K562 (cell line): Measurements from ENCODE around the gene CAV1. TPM values are rescaled to one million over a fixed set of nuclear protein-coding genes. Genes with fewer than 3 reads are reported as not detected.

Source experiments
- ATAC-seq: fragments of 200-7000 bp; cut with Tn5 transposase; 3 replicates; pipeline ENCODE4 v1.9.1; 2020; ENCODE audit warnings: moderate library complexity
- BruUV-seq: library from RNA; stranded (reverse); fragments of 400-500 nt; replicated peaks from 2 replicates; lab custom pipeline; 2021; lab: Mats Ljungman, UMichigan
- CTCF ChIA-PET: fragments of 300-600 bp; formaldehyde crosslinking; extraction: SDS; loops from one replicate; lab custom pipeline; 2021; ENCODE audit warnings: low intra/inter-chr PET ratio; lab: Yijun Ruan, JAX
- POLR2A ChIA-PET: fragments of 300-600, 350-650 bp; sonication (Branson Sonifier 250); formaldehyde crosslinking; extraction: SDS; loops from one replicate; lab custom pipeline; 2021; ENCODE audit warnings: antibody characterized with exemption, inconsistent platforms; lab: Yijun Ruan, JAX
- DNase-seq, 4 experiments: peaks; one replicate each; pipeline versions ENCODE4 v3.0.0 to v3.0.0-alpha.2; 2011 to 2018; ENCODE audit warnings: low spot score in 3 of 4, mixed read lengths in 3 of 4; ENCODE audit errors: extremely low read depth in 1 of 4
- FAIRE-seq: peaks from 2 replicates; lab custom pipeline; 2011; peaks lifted over from hg19 to GRCh38; lab: Jason Lieb, UNC
- H2AFZ ChIP-seq: 2 replicates; pipeline ENCODE4 v1.6.0; 2011; ENCODE audit warnings: low read depth, low read length, control low read depth, inconsistent platforms
- H3K27ac ChIP-seq: fragments of 200-600 bp; 3 replicates; pipeline ENCODE4 v1.8.0; 2011; ENCODE audit warnings: low read depth, mild to moderate bottlenecking, control low read depth, inconsistent platforms, low read length, moderate library complexity, mixed read lengths; ENCODE audit errors: extremely low read depth
- H3K27me3 ChIP-seq, 2 experiments: fragments of 300-600 bp in 1 of 2; 2 replicates in 1 of 2; 3 replicates in 1 of 2; pipeline versions ENCODE4 v1.6.0 to v1.8.0; 2011; ENCODE audit warnings: inconsistent platforms in 2 of 2, low read length in 2 of 2, mild to moderate bottlenecking in 1 of 2, mixed read lengths in 1 of 2, moderate library complexity in 1 of 2; ENCODE audit not compliant: control insufficient read depth in 2 of 2, insufficient read depth in 2 of 2
- H3K36me3 ChIP-seq: fragments of 300-600 bp; 3 replicates; pipeline ENCODE4 v1.8.0; 2011; ENCODE audit warnings: mild to moderate bottlenecking, low read length, inconsistent platforms; ENCODE audit not compliant: control insufficient read depth, insufficient read depth
- H3K4me1 ChIP-seq, 2 experiments: fragments of 200-600 bp in 1 of 2; replicated peaks in 1 of 2; 2 replicates in 1 of 2; 3 replicates in 1 of 2; pipeline versions ENCODE4 v1.5.1 to v1.8.0; 2011; ENCODE audit warnings: inconsistent platforms in 2 of 2, low read length in 2 of 2, mild to moderate bottlenecking in 1 of 2, mixed read lengths in 1 of 2, moderate library complexity in 1 of 2; ENCODE audit not compliant: control insufficient read depth in 2 of 2, insufficient read depth in 2 of 2
- H3K4me2 ChIP-seq: 2 replicates; pipeline ENCODE4 v1.6.1; 2011; ENCODE audit warnings: low read length, control low read depth, inconsistent platforms, mixed read lengths; ENCODE audit not compliant: insufficient read depth
- H3K4me3 ChIP-seq: fragments of 200-600 bp; sonication (generic), shearing (Covaris generic); 2 replicates; pipeline ENCODE4 v1.5.1; 2016; ENCODE audit warnings: control low read depth, inconsistent platforms
- H3K79me2 ChIP-seq: fragments of 200-600 bp; 3 replicates; pipeline ENCODE4 v1.8.0; 2011; ENCODE audit warnings: low read length, inconsistent platforms; ENCODE audit not compliant: control insufficient read depth, insufficient read depth
- H3K9ac ChIP-seq, 2 experiments: 2 replicates each; pipeline versions ENCODE4 v1.6.0 to v1.6.1; 2011; ENCODE audit warnings: low read depth in 2 of 2, low read length in 2 of 2, control low read depth in 1 of 2, inconsistent platforms in 1 of 2, mild to moderate bottlenecking in 1 of 2, mixed read lengths in 1 of 2; ENCODE audit not compliant: insufficient read depth in 1 of 2
- H3K9me1 ChIP-seq: one replicate; pipeline ENCODE4 v1.6.0; 2011; ENCODE audit warnings: inconsistent platforms, mild to moderate bottlenecking, low read length, moderate library complexity; ENCODE audit not compliant: control insufficient read depth, insufficient read depth
- H3K9me3 ChIP-seq: replicated peaks from 2 replicates; pipeline ENCODE4 v1.5.1; 2011; ENCODE audit warnings: low read depth, low read length, inconsistent platforms; ENCODE audit not compliant: control insufficient read depth, insufficient read depth
- H4K20me1 ChIP-seq: replicated peaks from 2 replicates; pipeline ENCODE4 v1.6.1; 2011; ENCODE audit warnings: low read length, inconsistent platforms, mixed read lengths; ENCODE audit not compliant: control insufficient read depth, insufficient read depth
- CCNT2 ChIP-seq: IDR thresholded peaks from 2 replicates; pipeline ENCODE4 v1.6.1; 2011; ENCODE audit warnings: borderline replicate concordance, low read depth, mild to moderate bottlenecking, moderate library complexity, mixed read lengths, low read length; ENCODE audit not compliant: insufficient read length; ENCODE audit errors: extremely low read depth
- CHD2 ChIP-seq: IDR thresholded peaks from 2 replicates; pipeline ENCODE4 v1.6.1; 2011; ENCODE audit warnings: low read depth, low read length
- GTF2A2 ChIP-seq: IDR thresholded peaks from 2 replicates; pipeline ENCODE4 v1.6.1; 2016; ENCODE audit warnings: mild to moderate bottlenecking, missing genetic modification characterization, missing compliant biosample characterization
- HLTF ChIP-seq: fragments of 450-650 bp; IDR thresholded peaks from 2 replicates; pipeline ENCODE4 v1.6.1; 2016
- KLF16 ChIP-seq: IDR thresholded peaks from 2 replicates; pipeline ENCODE4 v1.6.1; 2016; ENCODE audit warnings: antibody characterized with exemption
- MAFF ChIP-seq: IDR thresholded peaks from 2 replicates; pipeline ENCODE4 v1.6.1; 2012; ENCODE audit warnings: low read length, improper control_type of control experiment
- PATZ1 ChIP-seq: fragments of 250-450 bp; sonication (Bioruptor Pico); IDR thresholded peaks from 2 replicates; pipeline ENCODE4 v1.5.0; 2020; ENCODE audit warnings: mild to moderate bottlenecking, borderline replicate concordance
- RBM22 ChIP-seq: fragments of 200-400 bp; formaldehyde crosslinking; IDR thresholded peaks from 2 replicates; pipeline ENCODE4 v1.6.1; 2018; ENCODE audit warnings: low read length, low read depth; ENCODE audit not compliant: poor library complexity, severe bottlenecking
- RHOXF2B ChIP-seq: fragments of 250-450 bp; sonication (Bioruptor Pico); conservative IDR thresholded peaks from 2 replicates; pipeline ENCODE4 v1.5.1; 2021
- SAFB2 ChIP-seq: fragments of 200-400 bp; formaldehyde crosslinking; IDR thresholded peaks from 2 replicates; pipeline ENCODE4 v1.6.1; 2018; ENCODE audit warnings: borderline replicate concordance, low read length, low read depth, moderate library complexity; ENCODE audit not compliant: severe bottlenecking
- SRF ChIP-seq, 2 experiments: fragments of 250-450, 450-650 bp in 1 of 2; sonication (Bioruptor Pico) in 1 of 2; sonication (generic) in 1 of 2; formaldehyde crosslinking; IDR thresholded peaks; 2 replicates each; pipeline versions ENCODE4 v1.5.0 to v1.5.1; 2020 to 2022; ENCODE audit warnings: mild to moderate bottlenecking in 1 of 2, missing genetic modification reagents in 1 of 2
- TCF3 ChIP-seq: sonication (generic); formaldehyde crosslinking; IDR thresholded peaks from 2 replicates; pipeline ENCODE4 v1.4.0; 2020; ENCODE audit warnings: mild to moderate bottlenecking, missing genetic modification reagents
- THRAP3 ChIP-seq: fragments of 450-650 bp; IDR thresholded peaks from 2 replicates; pipeline ENCODE4 v1.6.1; 2016; ENCODE audit warnings: mild to moderate bottlenecking, inconsistent platforms, borderline replicate concordance
- U2AF2 ChIP-seq: fragments of 200-400 bp; formaldehyde crosslinking; optimal IDR thresholded peaks from 2 replicates; pipeline ENCODE3; 2017; ENCODE audit warnings: low read depth, mild to moderate bottlenecking, low read length
- ZNF764 ChIP-seq: fragments of 250-450 bp; sonication (Bioruptor Pico); IDR thresholded peaks from 2 replicates; pipeline ENCODE4 v1.4.0; 2020; ENCODE audit warnings: low read depth, mild to moderate bottlenecking, moderate library complexity
- ZNF766 ChIP-seq: fragments of 200-800 bp; sonication (Bioruptor generic); conservative IDR thresholded peaks from 2 replicates; pipeline ENCODE4 v1.6.1; 2016; ENCODE audit warnings: missing genetic modification characterization, missing compliant biosample characterization
- WGBS: fragments of 100-300 bp; shearing (Covaris generic); methylation state at CpG from one replicate; pipeline ENCODE4 v1.1.6; 2016; ENCODE audit warnings: low coverage, mixed read lengths; ENCODE audit not compliant: insufficient coverage; ENCODE audit errors: missing lambda C conversion rate; 5-methylcytosine and 5-hydroxymethylcytosine counted together
- in situ Hi-C: fragments of 300-500 bp; cut with MboI; formaldehyde crosslinking; loops from 4 replicates; pipeline ENCODE4 v1.15.0; 2018; ENCODE audit warnings: inconsistent platforms, mixed read lengths
- intact Hi-C: fragments of 100-400 bp; cut with micrococcal nuclease; formaldehyde crosslinking; loops from 2 replicates; pipeline ENCODE4 v1.14.2; 2022
- polyA plus RNA-seq, 8 experiments: library from polyadenylated mRNA; depleted of rRNA in 4 of 8; stranded (reverse) in 5 of 8; unstranded in 3 of 8; fragments of >200 nt; fragmentation: Nextera tagmentation in 2 of 8; fragmentation: Illumina TruSeq in 1 of 8; extraction: Ambion mirVana in 2 of 8; extraction: Trizol in 1 of 8; gene quantifications; 2 replicates each; pipeline versions ENCODE4 v1.2.1 to v1.2.3, GENCODE V29; 2011 to 2014; ENCODE audit warnings: inconsistent platforms in 1 of 8, missing spikeins in 1 of 8
- total RNA-seq, 7 experiments: library from RNA; depleted of rRNA in 6 of 7; stranded (reverse); fragments of >200 nt in 6 of 7; fragmentation: Illumina TruSeq in 2 of 7; extraction: Trizol in 2 of 7; gene quantifications; 2 replicates each; pipeline versions ENCODE4 v1.2.1 to v1.2.3, GENCODE V29; 2011 to 2021; ENCODE audit warnings: low replicate concordance in 1 of 7
- TF ChIP-seq, protein P1 (sequence below): IDR thresholded peaks from 3 replicates; pipeline ENCODE4 v1.6.1; 2011; ENCODE audit warnings: borderline replicate concordance, mild to moderate bottlenecking; ENCODE audit not compliant: insufficient read length, insufficient read depth
- TF ChIP-seq, protein P2 (sequence below): fragments of 250-450 bp; sonication (Bioruptor Pico); IDR thresholded peaks from 2 replicates; pipeline ENCODE4 v1.4.0; 2020; ENCODE audit warnings: mild to moderate bottlenecking, moderate library complexity

CAV1 gene
- total and polyA plus RNA-seq, 9 of the 15 experiments (the other 6 are each of a cell fraction or from before 2014, with no cell fraction given) = 0.08 to 1.5 (median 0.63) TPM

DNA sequence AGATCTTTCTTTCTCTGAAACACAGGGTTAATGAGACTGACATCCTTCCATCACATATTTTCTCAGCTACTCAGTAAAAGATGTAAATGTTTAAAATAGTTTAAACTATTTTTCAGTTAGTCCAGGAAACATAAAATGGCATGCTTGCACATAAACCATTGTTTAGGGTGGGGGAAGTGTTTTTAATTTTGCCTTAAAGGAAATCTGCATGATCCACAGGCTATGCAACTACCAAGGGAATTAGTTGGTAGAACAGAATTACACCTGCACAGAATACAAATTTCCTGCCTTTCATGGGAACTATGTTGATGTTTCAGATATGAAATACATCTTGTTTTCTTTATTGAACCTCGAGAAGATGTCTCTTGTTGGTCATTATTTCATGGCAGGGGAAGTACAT lies 10.6 kb downstream of the CAV1 start:
- H3K4me2 ChIP-seq = no peak overlapping the region
- no peak for DNase-seq
- WGBS = 0% methylated on average over 1 of the region's 1 CpG
- no peak overlapping the region for H3K4me3 ChIP-seq
- in situ Hi-C loops = loop anchor here (5.0 kb wide), 1 partner anchor 273 kb away; no protein-coding TSS in a partner anchor
- H3K9me3 ChIP-seq = no peaks in the 10 kb centered on the region
- CTCF ChIA-PET = interaction anchor here (0.8 kb wide), 1 partner anchor 220 kb away, joined by 3 read pairs; no protein-coding TSS in a partner anchor
- FAIRE-seq = no peak
- no peak overlapping the region for H3K27ac ChIP-seq
- H3K4me1 ChIP-seq = no peaks in the 10 kb centered on the region
- no peak overlapping the region for H3K9ac ChIP-seq
- no peak for TF ChIP-seq GTF2A2 (tag)
- TF ChIP-seq KLF16 = no peak
- TF ChIP-seq SAFB2 = no peak
- TF ChIP-seq, protein P1, sequence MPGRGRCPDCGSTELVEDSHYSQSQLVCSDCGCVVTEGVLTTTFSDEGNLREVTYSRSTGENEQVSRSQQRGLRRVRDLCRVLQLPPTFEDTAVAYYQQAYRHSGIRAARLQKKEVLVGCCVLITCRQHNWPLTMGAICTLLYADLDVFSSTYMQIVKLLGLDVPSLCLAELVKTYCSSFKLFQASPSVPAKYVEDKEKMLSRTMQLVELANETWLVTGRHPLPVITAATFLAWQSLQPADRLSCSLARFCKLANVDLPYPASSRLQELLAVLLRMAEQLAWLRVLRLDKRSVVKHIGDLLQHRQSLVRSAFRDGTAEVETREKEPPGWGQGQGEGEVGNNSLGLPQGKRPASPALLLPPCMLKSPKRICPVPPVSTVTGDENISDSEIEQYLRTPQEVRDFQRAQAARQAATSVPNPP = no peak
- TF ChIP-seq CHD2 = no peak
- TF ChIP-seq ZNF764 = no peak
- no peak for TF ChIP-seq HLTF
- TF ChIP-seq MAFF = no peak
- TF ChIP-seq THRAP3 = no peak
- TF ChIP-seq CCNT2 = no peak
- TF ChIP-seq, protein P2, sequence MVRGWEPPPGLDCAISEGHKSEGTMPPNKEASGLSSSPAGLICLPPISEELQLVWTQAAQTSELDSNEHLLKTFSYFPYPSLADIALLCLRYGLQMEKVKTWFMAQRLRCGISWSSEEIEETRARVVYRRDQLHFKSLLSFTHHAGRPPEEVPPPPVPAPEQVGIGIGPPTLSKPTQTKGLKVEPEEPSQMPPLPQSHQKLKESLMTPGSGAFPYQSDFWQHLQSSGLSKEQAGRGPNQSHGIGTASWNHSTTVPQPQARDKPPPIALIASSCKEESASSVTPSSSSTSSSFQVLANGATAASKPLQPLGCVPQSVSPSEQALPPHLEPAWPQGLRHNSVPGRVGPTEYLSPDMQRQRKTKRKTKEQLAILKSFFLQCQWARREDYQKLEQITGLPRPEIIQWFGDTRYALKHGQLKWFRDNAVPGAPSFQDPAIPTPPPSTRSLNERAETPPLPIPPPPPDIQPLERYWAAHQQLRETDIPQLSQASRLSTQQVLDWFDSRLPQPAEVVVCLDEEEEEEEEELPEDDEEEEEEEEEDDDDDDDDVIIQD (CRISPR knock-in tag) = no peak
- no peak for TF ChIP-seq RHOXF2B (CRISPR knock-in tag)
- TF ChIP-seq U2AF2 = no peak
- no peak for TF ChIP-seq TCF3 (CRISPR knock-in tag)
- TF ChIP-seq PATZ1 (CRISPR knock-in tag) = no peak
- no peak for TF ChIP-seq SRF (CRISPR knock-in tag; IDR thresholded peaks at IDR 0.05)
- TF ChIP-seq RBM22 = no peak
- TF ChIP-seq ZNF766 (CRISPR knock-in tag) = no peak
- TF ChIP-seq, all 486 proteins: peak for 0
- H3K9me1 ChIP-seq = no peaks in the 10 kb centered on the region
- H2AFZ ChIP-seq = no peak overlapping the region
- H4K20me1 ChIP-seq = no peaks in the 10 kb centered on the region
- no peak for ATAC-seq
- no peaks in the 10 kb centered on the region for H3K79me2 ChIP-seq
- H3K27me3 ChIP-seq = peaks cover 4 to 14% of the 10 kb centered on the region in 2 experiments; a peak in 3 of 5 replicates
- no peaks in the 10 kb centered on the region for H3K36me3 ChIP-seq
- intact Hi-C loops = no loop called here
- BruUV-seq = no TSS peak
- POLR2A ChIA-PET = no interaction called here
